ENCODE measurements around the gene CCL21. TPM values are rescaled to one million over a fixed set of nuclear protein-coding genes. Genes with fewer than 3 reads are reported as not detected.
"Not testable (repeated sequence)": the region's sequence is repeated elsewhere in the genome, so short reads cannot be mapped to it uniquely, and the experiment has no call there.

Gene CCL21
- total RNA-seq (2014; rRNA removed; shearing (Covaris generic)), result not detected in 2 replicates
- not detected in 2 replicates for polyA plus RNA-seq (2016; fragmentation: Nextera tagmentation; extraction: Ambion mirVana)

- H3K9ac ChIP-seq, result no peak within 1 kb of the TSS
- no peaks in the 10 kb centered on the region for H3K79me2 ChIP-seq (ENCODE audit: insufficient read depth)
- no peaks in the 10 kb centered on the region for H3K36me3 ChIP-seq (ENCODE audit: low read depth)
- no peak within 1 kb of the TSS for H3K4me3 ChIP-seq
- no peaks in the 10 kb centered on the region for H3K9me3 ChIP-seq (ENCODE audit: low read depth)
- in situ Hi-C loops (cut with MboI), result no loop called here
- H3K4me2 ChIP-seq (ENCODE audit: unreplicated experiment), result no peak within 1 kb of the TSS
- no peaks in the 10 kb centered on the region for H3K4me1 ChIP-seq (ENCODE audit: insufficient read depth)
- no peak within 1 kb of the TSS for H3K27ac ChIP-seq
- TF ChIP-seq EZH2phosphoT487 (IDR thresholded peaks at IDR 0.05; ENCODE audit: insufficient read depth, low read depth), result no peak
- no peak for TF ChIP-seq EZH2 (IDR thresholded peaks at IDR 0.05; ENCODE audit: insufficient read depth, poor library complexity, severe bottlenecking)
- H3F3A ChIP-seq (ENCODE audit: insufficient read depth), result no peaks in the 10 kb centered on the region
- peaks cover 4% of the 10 kb centered on the region; the same call in 1 of the 2 replicates for H3K27me3 ChIP-seq (replicated peaks; ENCODE audit: insufficient read depth)
- WGBS, 2 experiments (ENCODE audit: low coverage in 1 of 2, low lambda C conversion rate in 2 of 2, missing lambda C conversion rate in 2 of 2), result 78 to 89% methylated on average over 2 of the region's 2 CpGs
- no peaks in the 10 kb centered on the region for H3K9me2 ChIP-seq (ENCODE audit: insufficient read depth)
- H4K20me1 ChIP-seq (ENCODE audit: insufficient read depth), result no peaks in the 10 kb centered on the region
- H2AFZ ChIP-seq, result no peak within 1 kb of the TSS
- DNase-seq, result no peak
These were observed at the start of gene CCL21 for GRCh38 chr9:34710023-34710422. Gene CCL21 (minus strand): TSS chr9:34710136. CDS start chr9:34710066, 70 bp downstream.

- in situ Hi-C loops (cut with MboI), result no loop called here
- Histone ChIP-seq H2AFZ (no peak overlapping the region), H3K9ac (no peak overlapping the region), H3K79me2 (ENCODE audit: insufficient read depth) (no peaks in the 10 kb centered on the region), H3K4me3 (no peak overlapping the region), H4K20me1 (ENCODE audit: insufficient read depth) (no peaks in the 10 kb centered on the region), H3K36me3 (ENCODE audit: low read depth) (no peaks in the 10 kb centered on the region), H3K4me2 (ENCODE audit: unreplicated experiment) (no peak overlapping the region), H3K9me2 (ENCODE audit: insufficient read depth) (no peaks in the 10 kb centered on the region), H3K9me3 (ENCODE audit: low read depth) (no peaks in the 10 kb centered on the region), H3K4me1 (ENCODE audit: insufficient read depth) (no peaks in the 10 kb centered on the region), H3F3A (ENCODE audit: insufficient read depth) (no peaks in the 10 kb centered on the region), H3K27me3 (replicated peaks; ENCODE audit: insufficient read depth) (no peaks in the 10 kb centered on the region; the same call in 1 of the 2 replicates), H3K27ac (no peak overlapping the region)
- 59 to 64% methylated on average over 13 of the region's 13 CpGs for WGBS, 2 experiments (ENCODE audit: low coverage in 1 of 2, low lambda C conversion rate in 2 of 2, missing lambda C conversion rate in 2 of 2)
- no peak for DNase-seq
- TF ChIP-seq EZH2phosphoT487 (IDR thresholded peaks at IDR 0.05; ENCODE audit: insufficient read depth, low read depth) (no peak), EZH2 (IDR thresholded peaks at IDR 0.05; ENCODE audit: insufficient read depth, poor library complexity, severe bottlenecking) (no peak)
These were observed 49.6 kb upstream of the CCL21 start for GRCh38 chr9:34759432-34760134.

- H3K27me3 ChIP-seq (replicated peaks; ENCODE audit: insufficient read depth), result not testable (repeated sequence)
These were observed 40.4 kb upstream of the CCL21 start for GRCh38 chr9:34750320-34750719.

GRCh38 chr9:34746526-34746925 is 36.6 kb upstream of the CCL21 start:
- H4K20me1 ChIP-seq (ENCODE audit: insufficient read depth), result no peaks in the 10 kb centered on the region
- in situ Hi-C loops (cut with MboI), result no loop called here
- no peaks in the 10 kb centered on the region for H3K9me2 ChIP-seq (ENCODE audit: insufficient read depth)
- H3K9ac ChIP-seq, result no peak overlapping the region
- no peak for TF ChIP-seq EZH2 (IDR thresholded peaks at IDR 0.05; ENCODE audit: insufficient read depth, poor library complexity, severe bottlenecking)
- TF ChIP-seq EZH2phosphoT487 (IDR thresholded peaks at IDR 0.05; ENCODE audit: insufficient read depth, low read depth), result no peak
- H3K4me2 ChIP-seq (ENCODE audit: unreplicated experiment), result no peak overlapping the region
- H3K4me1 ChIP-seq (ENCODE audit: insufficient read depth), result peaks cover 5% of the 10 kb centered on the region
- H3K27me3 ChIP-seq (replicated peaks; ENCODE audit: insufficient read depth), result no peaks in the 10 kb centered on the region; the same call in 1 of the 2 replicates
- peaks cover 11% of the 10 kb centered on the region for H3F3A ChIP-seq (ENCODE audit: insufficient read depth)
- no peaks in the 10 kb centered on the region for H3K79me2 ChIP-seq (ENCODE audit: insufficient read depth)
- H2AFZ ChIP-seq, result no peak overlapping the region
- H3K36me3 ChIP-seq (ENCODE audit: low read depth), result no peaks in the 10 kb centered on the region
- H3K9me3 ChIP-seq (ENCODE audit: low read depth), result no peaks in the 10 kb centered on the region
- H3K4me3 ChIP-seq, result no peak overlapping the region
- H3K27ac ChIP-seq, result no peak overlapping the region
- no peak for DNase-seq

More at GRCh38 chr9:34750320-34750719, 40.4 kb upstream of the CCL21 start:
- H3K79me2 ChIP-seq (ENCODE audit: insufficient read depth); H2AFZ ChIP-seq; H3K4me1 ChIP-seq (ENCODE audit: insufficient read depth); H3K9me2 ChIP-seq (ENCODE audit: insufficient read depth); H3K27ac ChIP-seq; H3K4me2 ChIP-seq (ENCODE audit: unreplicated experiment); DNase-seq; H3K9me3 ChIP-seq (ENCODE audit: low read depth); H3F3A ChIP-seq (ENCODE audit: insufficient read depth); H3K9ac ChIP-seq; in situ Hi-C loops (cut with MboI); H3K4me3 ChIP-seq; H3K36me3 ChIP-seq (ENCODE audit: low read depth); H4K20me1 ChIP-seq (ENCODE audit: insufficient read depth): not testable (repeated sequence)
- WGBS, 2 experiments (ENCODE audit: low coverage in 1 of 2, low lambda C conversion rate in 2 of 2, missing lambda C conversion rate in 2 of 2), result 28 to 36% methylated on average over 2 of the region's 2 CpGs
